NCI-H1436 treated with DMSO at 0.1 percent for 48 hours (cell line): Measurements from ENCODE around the gene ULBP2.
"Not testable (repeated sequence)": the region's sequence is repeated elsewhere in the genome, so short reads cannot be mapped to it uniquely, and the experiment has no call there.

Experiments used
- DNase-seq: peaks from one replicate; lab custom pipeline; 2025; lab: John Stamatoyannopoulos, UW

The ULBP2 gene

GRCh38 chr6:149951096-149951495, 9.3 kb downstream of the ULBP2 start:
- DNase-seq, result no peak

- DNase-seq, result no peak
These were observed 9.8 kb downstream of the ULBP2 start for GRCh38 chr6:149951626-149952025.

- not testable (repeated sequence) for DNase-seq
These were observed 11.6 kb downstream of the ULBP2 start for GRCh38 chr6:149953390-149953789.

- not testable (repeated sequence) for DNase-seq
These were observed 12.1 kb downstream of the ULBP2 start for GRCh38 chr6:149953934-149954327.

GRCh38 chr6:149954328-149954983, 12.6 kb downstream of the ULBP2 start:
- not testable (repeated sequence) for DNase-seq

GRCh38 chr6:149954984-149955653, 13.3 kb downstream of the ULBP2 start:
- not testable (repeated sequence) for DNase-seq

- DNase-seq, result not testable (repeated sequence)
These were observed 14.0 kb downstream of the ULBP2 start for GRCh38 chr6:149955654-149956317.

- DNase-seq, result not testable (repeated sequence)
These were observed 16.3 kb downstream of the ULBP2 start for GRCh38 chr6:149958124-149958523.

- not testable (repeated sequence) for DNase-seq
These were observed 18.0 kb downstream of the ULBP2 start for GRCh38 chr6:149959806-149960205.

GRCh38 chr6:149960488-149960887, 18.7 kb downstream of the ULBP2 start:
- no peak for DNase-seq

GRCh38 chr6:149961728-149962425, 20.1 kb downstream of the ULBP2 start:
- no peak for DNase-seq

- DNase-seq, result no peak
These were observed 20.8 kb downstream of the ULBP2 start for GRCh38 chr6:149962461-149963211.

- DNase-seq, result no peak
These were observed 21.3 kb downstream of the ULBP2 start for GRCh38 chr6:149963212-149963461.

GRCh38 chr6:149963462-149964307, 21.9 kb downstream of the ULBP2 start, which contains the start of gene ULBP1:
ULBP1 (plus strand) TSS chr6:149963943; CDS start chr6:149964050, 107 bp downstream.
- DNase-seq, result peak; percentile 3

- DNase-seq, result no peak
These were observed 22.7 kb downstream of the ULBP2 start for GRCh38 chr6:149964308-149965193.

- no peak for DNase-seq
These were observed 23.6 kb downstream of the ULBP2 start for GRCh38 chr6:149965194-149966020.

GRCh38 chr6:149966319-149966718, 24.5 kb downstream of the ULBP2 start:
- not testable (repeated sequence) for DNase-seq

GRCh38 chr6:149967591-149967990, 25.8 kb downstream of the ULBP2 start:
- no peak for DNase-seq

- not testable (repeated sequence) for DNase-seq
These were observed 26.2 kb downstream of the ULBP2 start for GRCh38 chr6:149967999-149968398.
